Measurements from ENCODE around the gene SFMBT1. TPM values are rescaled to one million over a fixed set of nuclear protein-coding genes. Genes with fewer than 3 reads are reported as not detected.

SFMBT1 gene
- total RNA-seq, 1 experiment from 2014 or later = 11.8 TPM

- POLR2A ChIA-PET = no interaction called here
These were observed 179.4 kb downstream of the SFMBT1 start for GRCh38 chr3:52866427-52866826.

DNA sequence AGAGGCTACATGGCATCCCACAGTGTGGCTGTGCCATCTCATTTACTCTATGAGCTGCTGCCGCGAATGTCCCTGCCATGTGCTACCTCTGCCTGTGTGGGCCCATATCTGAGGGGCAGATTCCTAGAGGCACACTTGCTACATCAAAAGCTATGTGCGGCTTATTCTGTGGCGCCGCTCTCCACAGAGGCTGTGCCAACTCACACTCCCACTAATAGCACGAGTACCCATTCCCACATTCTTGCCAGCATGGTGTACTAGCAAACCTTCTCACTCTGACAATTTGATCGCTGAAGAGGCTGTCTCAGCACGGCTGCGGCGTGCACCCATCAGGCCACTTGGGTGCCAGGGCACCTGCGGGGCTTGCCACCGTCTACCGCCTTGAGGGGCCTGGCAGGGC is 179.9 kb downstream of the SFMBT1 start:
- H3K4me1 Mint-ChIP-seq (ENCODE audit: insufficient read depth, unreplicated experiment) = no peaks in the 10 kb centered on the region
- no peaks in the 10 kb centered on the region for H3K27me3 Mint-ChIP-seq (ENCODE audit: insufficient read depth, unreplicated experiment)
- DNase-seq (ENCODE audit: unreplicated experiment) = no peak
- TF ChIP-seq, protein P1, sequence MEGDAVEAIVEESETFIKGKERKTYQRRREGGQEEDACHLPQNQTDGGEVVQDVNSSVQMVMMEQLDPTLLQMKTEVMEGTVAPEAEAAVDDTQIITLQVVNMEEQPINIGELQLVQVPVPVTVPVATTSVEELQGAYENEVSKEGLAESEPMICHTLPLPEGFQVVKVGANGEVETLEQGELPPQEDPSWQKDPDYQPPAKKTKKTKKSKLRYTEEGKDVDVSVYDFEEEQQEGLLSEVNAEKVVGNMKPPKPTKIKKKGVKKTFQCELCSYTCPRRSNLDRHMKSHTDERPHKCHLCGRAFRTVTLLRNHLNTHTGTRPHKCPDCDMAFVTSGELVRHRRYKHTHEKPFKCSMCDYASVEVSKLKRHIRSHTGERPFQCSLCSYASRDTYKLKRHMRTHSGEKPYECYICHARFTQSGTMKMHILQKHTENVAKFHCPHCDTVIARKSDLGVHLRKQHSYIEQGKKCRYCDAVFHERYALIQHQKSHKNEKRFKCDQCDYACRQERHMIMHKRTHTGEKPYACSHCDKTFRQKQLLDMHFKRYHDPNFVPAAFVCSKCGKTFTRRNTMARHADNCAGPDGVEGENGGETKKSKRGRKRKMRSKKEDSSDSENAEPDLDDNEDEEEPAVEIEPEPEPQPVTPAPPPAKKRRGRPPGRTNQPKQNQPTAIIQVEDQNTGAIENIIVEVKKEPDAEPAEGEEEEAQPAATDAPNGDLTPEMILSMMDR (IDR thresholded peaks at IDR 0.05; ENCODE audit: unreplicated experiment) = no peak
- no peaks in the 10 kb centered on the region for H3K36me3 Mint-ChIP-seq (ENCODE audit: insufficient read depth, unreplicated experiment)
- intact Hi-C loops (cut with micrococcal nuclease) = no loop called here
- ChIA-PET POLR2A (no interaction called here), CTCF (no interaction called here)
- no peaks in the 10 kb centered on the region for H3K9me3 Mint-ChIP-seq (ENCODE audit: unreplicated experiment)
- H3K27ac Mint-ChIP-seq (ENCODE audit: low read depth, unreplicated experiment) = no peak overlapping the region
- no TSS peak for BruUV-seq (replicated peaks)
- H3K4me3 Mint-ChIP-seq (ENCODE audit: unreplicated experiment) = no peak overlapping the region

More at GRCh38 chr3:52866427-52866826, 179.4 kb downstream of the SFMBT1 start:
- Mint-ChIP-seq H3K4me1 (ENCODE audit: insufficient read depth, unreplicated experiment) (no peaks in the 10 kb centered on the region), H3K27me3 (ENCODE audit: insufficient read depth, unreplicated experiment) (no peaks in the 10 kb centered on the region), H3K27ac (ENCODE audit: low read depth, unreplicated experiment) (no peak overlapping the region), H3K36me3 (ENCODE audit: insufficient read depth, unreplicated experiment) (no peaks in the 10 kb centered on the region), H3K4me3 (ENCODE audit: unreplicated experiment) (no peak overlapping the region), H3K9me3 (ENCODE audit: unreplicated experiment) (no peaks in the 10 kb centered on the region)
- DNase-seq (ENCODE audit: unreplicated experiment) = no peak
- intact Hi-C loops (cut with micrococcal nuclease) = no loop called here
- TF ChIP-seq, protein P1 (IDR thresholded peaks at IDR 0.05; ENCODE audit: unreplicated experiment) = no peak
- CTCF ChIA-PET = no interaction called here
- no TSS peak for BruUV-seq (replicated peaks)

GRCh38 chr3:52860424-52860768 is 185.5 kb downstream of the SFMBT1 start:
- H3K9me3 Mint-ChIP-seq (ENCODE audit: unreplicated experiment) = no peaks in the 10 kb centered on the region
- no peaks in the 10 kb centered on the region for H3K36me3 Mint-ChIP-seq (ENCODE audit: insufficient read depth, unreplicated experiment)
- no peaks in the 10 kb centered on the region for H3K27me3 Mint-ChIP-seq (ENCODE audit: insufficient read depth, unreplicated experiment)
- H3K4me3 Mint-ChIP-seq (ENCODE audit: unreplicated experiment) = no peak overlapping the region
- DNase-seq (ENCODE audit: unreplicated experiment) = no peak
- no peaks in the 10 kb centered on the region for H3K4me1 Mint-ChIP-seq (ENCODE audit: insufficient read depth, unreplicated experiment)
- H3K27ac Mint-ChIP-seq (ENCODE audit: low read depth, unreplicated experiment) = no peak overlapping the region
- no TSS peak for BruUV-seq (replicated peaks)
- POLR2A ChIA-PET = no interaction called here
- TF ChIP-seq, protein P1 (IDR thresholded peaks at IDR 0.05; ENCODE audit: unreplicated experiment) = no peak
- CTCF ChIA-PET = no interaction called here
- intact Hi-C loops (cut with micrococcal nuclease) = no loop called here

DNA sequence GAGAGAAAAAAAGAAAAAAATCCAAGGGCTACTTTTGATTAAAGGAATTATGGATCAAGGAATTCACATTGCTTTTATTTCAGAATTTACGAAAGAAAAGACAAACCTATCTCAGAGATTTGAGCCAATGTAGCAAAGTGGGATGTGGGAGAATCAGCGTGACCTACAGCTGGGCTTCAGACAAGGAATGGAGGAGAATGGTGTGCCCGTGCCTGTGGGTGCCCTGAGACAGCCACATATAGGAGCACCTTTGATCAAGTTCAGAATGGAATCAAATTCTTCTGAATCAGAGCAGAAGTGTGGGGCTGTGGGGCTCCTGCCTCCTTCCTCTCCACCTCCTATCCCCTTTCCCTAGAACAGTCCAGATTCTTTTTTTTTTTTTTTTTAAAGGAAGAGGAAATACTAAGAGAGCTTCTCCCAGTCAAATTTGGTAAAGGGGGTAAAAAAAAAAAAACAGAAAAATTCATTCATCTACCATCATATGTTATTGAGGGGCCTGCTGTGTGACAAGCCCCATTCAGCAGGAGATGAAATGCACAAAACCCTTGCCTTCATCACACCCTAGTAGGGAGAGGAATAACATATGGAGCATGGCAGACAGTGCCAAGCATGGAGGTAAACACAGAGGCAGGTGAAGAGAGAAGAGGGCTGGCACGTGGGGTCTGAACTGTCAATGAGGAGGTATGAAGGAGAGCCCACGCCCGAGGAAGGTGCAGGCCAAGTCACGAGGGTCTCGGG is 186.0 kb downstream of the SFMBT1 start:
- Mint-ChIP-seq H3K27ac (ENCODE audit: low read depth, unreplicated experiment) (no peak overlapping the region), H3K36me3 (ENCODE audit: insufficient read depth, unreplicated experiment) (no peaks in the 10 kb centered on the region), H3K4me1 (ENCODE audit: insufficient read depth, unreplicated experiment) (no peaks in the 10 kb centered on the region)

More for the DNA sequence above, 186.0 kb downstream of the SFMBT1 start:
- ChIA-PET CTCF (interaction anchor here (0.7 kb wide), 1 partner anchor 38 kb away, joined by 3 read pairs; no protein-coding TSS in a partner anchor), POLR2A (no interaction called here)
- BruUV-seq (replicated peaks) = no TSS peak
- DNase-seq (ENCODE audit: unreplicated experiment) = no peak
- TF ChIP-seq, protein P1 (IDR thresholded peaks at IDR 0.05; ENCODE audit: unreplicated experiment) = no peak
- Mint-ChIP-seq H3K4me3 (ENCODE audit: unreplicated experiment) (no peak overlapping the region), H3K9me3 (ENCODE audit: unreplicated experiment) (no peaks in the 10 kb centered on the region), H3K27me3 (ENCODE audit: insufficient read depth, unreplicated experiment) (no peaks in the 10 kb centered on the region)
- intact Hi-C loops (cut with micrococcal nuclease) = no loop called here

Data from MCF 10A (cell line).